HG03196 (cell line): ENCODE measurements around the gene FBXW5.

Source experiments
- ATAC-seq: cut with Tn5 transposase; IDR thresholded peaks from one replicate; pipeline ENCODE4 v1.9.1; 2021; ENCODE audit not compliant: unreplicated experiment

FBXW5 gene

GRCh38 chr9:136978073-136978864 is 33.7 kb upstream of the FBXW5 start:
- ATAC-seq: no peak

GRCh38 chr9:136977649-136978072 is 33.1 kb upstream of the FBXW5 start:
- ATAC-seq: no peak

GRCh38 chr9:136977223-136977622 is 32.7 kb upstream of the FBXW5 start, which contains the start of gene PTGDS:
Gene PTGDS, plus strand, starts transcription at chr9:136977504. Its CDS starts 75 bp downstream, at chr9:136977579.
- no peak for ATAC-seq

DNA sequence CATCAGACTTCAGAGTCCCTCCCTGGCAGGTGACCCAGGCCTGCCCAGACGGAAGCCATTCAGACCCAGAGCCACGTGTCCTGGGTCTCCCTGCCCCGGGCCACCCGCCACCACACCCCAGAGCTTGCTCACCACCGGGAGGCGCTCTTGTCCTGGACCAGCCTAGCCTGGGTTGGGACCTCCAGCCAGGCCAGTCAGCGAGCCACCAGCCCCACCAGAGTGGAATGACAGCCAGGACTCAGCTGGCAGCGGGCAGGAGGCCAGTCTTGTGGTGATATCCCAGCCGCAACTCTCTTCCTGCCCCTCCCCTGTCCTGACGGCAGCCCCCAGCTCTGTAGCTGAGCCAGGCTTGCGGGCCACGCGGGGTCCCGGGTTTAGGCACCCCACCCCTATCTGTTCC is 31.1 kb upstream of the FBXW5 start:
- ATAC-seq: no peak

- ATAC-seq: no peak
These were observed 30.4 kb upstream of the FBXW5 start for GRCh38 chr9:136974817-136975535.

GRCh38 chr9:136973618-136974617 is 29.4 kb upstream of the FBXW5 start:
- ATAC-seq: no peak

- no peak for ATAC-seq
These were observed 28.2 kb upstream of the FBXW5 start for GRCh38 chr9:136972743-136973142.

DNA sequence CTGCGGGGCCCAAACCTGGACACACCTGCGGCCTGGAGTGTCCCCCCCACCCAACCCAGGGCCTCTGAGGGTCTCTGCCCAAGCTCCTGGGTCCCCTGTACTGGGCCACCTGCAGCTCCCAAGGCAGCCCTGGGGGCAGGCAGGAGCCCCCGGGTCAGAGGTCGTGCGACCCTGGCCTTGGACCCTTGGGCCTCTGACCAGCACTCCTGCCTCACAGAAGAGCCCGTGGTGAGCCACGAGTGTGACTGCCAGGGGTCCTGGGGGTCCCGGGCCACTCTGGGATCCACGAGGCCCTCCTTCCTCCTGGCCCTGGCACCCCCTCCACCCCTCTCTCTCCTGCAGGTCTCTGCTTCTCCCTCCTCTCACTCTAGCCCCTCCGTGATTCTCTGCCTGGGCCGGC is 27.8 kb upstream of the FBXW5 start:
- no peak for ATAC-seq

GRCh38 chr9:136971746-136972145 is 27.2 kb upstream of the FBXW5 start:
- no peak for ATAC-seq

GRCh38 chr9:136970361-136970760 is 25.8 kb upstream of the FBXW5 start:
- no peak for ATAC-seq

DNA sequence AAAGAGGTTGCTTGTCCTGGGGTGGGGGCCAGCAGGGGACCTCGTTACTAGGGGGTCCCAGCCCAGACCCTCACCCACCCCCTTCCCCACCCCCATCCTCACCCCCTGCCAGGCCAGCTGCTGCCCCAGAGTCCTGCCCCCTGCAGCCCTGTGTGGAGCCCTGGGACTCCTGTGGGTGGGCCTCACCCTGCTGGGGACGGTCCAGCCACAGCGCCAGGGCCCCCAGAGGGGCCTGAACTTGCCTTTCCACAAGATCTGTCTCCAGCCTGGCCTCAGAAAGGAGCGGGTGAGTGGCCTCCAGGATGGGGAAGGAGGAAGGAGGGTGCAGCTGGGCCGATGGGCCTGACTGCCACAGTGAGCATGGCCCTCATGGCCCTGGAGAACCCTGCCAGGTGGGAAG is 25.2 kb upstream of the FBXW5 start:
- no peak for ATAC-seq

- no peak for ATAC-seq
These were observed 24.6 kb upstream of the FBXW5 start for GRCh38 chr9:136969150-136969549.

GRCh38 chr9:136968333-136969127 is 24.0 kb upstream of the FBXW5 start:
- ATAC-seq: no peak

DNA sequence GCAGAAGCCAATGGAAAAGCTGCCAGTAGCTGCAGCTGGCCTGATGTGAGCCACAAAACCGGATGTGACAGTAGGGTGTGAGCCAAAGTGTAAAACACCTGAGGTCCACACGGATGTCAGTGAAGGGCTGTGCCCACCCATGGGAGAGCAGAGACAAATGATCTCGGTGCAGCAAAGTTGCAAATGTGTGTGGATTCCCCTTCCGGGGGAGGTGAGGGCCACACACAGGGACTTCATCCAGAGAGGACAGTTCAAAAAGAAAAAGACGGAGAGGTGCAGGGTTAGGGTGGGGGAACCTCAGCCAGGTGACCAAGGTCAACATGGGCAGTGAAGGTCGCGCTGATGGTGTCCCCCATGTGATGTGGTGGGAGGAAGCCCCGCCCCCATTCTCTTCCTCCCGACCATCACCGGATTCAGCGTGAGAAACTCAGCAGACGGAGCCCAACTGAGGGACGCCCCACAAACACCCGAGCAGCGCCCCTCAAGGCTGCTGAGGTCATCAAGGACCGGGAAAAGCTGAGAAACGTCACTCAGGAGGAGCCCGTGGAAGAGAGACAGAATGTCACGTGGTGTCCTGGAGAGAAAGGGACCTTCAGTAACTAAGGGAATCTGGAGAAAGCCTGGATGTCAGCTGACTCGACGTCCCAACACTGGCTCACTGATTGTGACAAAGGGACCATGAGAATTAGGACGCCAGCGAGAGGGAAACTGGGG is 21.4 kb upstream of the FBXW5 start:
- no peak for ATAC-seq

DNA sequence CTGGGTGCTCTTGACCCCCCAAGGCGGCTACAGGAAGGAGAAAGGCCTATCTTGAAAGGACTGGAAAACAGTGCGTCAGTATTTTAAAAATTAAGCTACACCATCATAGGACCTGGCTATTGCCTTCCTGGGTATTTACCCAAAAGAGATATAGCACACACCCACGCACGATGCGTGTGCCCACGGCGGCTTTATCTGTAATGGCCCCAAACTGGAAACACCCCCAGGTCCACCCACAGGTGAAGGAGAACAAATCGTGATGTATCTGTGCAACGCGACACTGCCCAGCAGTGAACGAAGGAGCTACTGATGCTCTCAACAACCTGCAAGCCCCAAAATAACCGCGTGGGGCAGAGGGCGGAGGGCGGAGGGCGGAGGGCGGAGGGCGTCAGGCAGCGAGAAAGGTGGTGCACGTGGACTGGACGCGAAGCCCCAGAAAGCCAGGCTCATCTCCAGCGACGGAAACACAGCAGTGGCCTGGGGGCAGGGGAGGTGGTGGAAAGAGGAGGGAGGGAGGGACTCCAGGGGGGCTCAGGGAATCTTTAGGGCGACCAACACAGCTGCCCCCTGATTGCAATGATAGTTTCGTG is 20.4 kb upstream of the FBXW5 start:
- no peak for ATAC-seq

GRCh38 chr9:136964171-136964689 is 19.7 kb upstream of the FBXW5 start:
- no peak for ATAC-seq

DNA sequence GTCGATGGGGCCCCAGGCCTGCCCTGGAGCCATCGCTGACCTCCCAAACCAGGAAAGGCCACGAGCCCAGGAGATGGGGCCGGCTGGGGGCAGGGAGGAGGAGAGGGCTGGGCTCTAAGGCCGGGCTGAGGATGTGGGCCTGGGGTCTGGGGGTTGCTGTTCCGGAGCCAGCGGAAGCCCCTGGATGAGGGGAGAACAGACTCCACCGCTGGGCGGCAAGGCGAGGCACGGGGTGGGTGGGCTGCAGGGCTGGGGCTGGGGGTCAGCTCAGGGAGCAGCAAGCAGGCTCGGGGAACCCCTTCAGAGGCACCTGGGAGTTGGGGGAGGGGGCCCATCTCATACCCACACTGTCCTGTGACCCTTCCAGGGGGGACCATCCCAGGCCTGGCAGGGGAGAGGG is 19.2 kb upstream of the FBXW5 start:
- no peak for ATAC-seq

GRCh38 chr9:136963341-136963740 is 18.8 kb upstream of the FBXW5 start:
- ATAC-seq: no peak

- ATAC-seq: no peak
These were observed 18.2 kb upstream of the FBXW5 start for GRCh38 chr9:136962701-136963248.
